WTC11 (cell line): ENCODE data around the gene DIRAS2. TPM values are rescaled to one million over a fixed set of nuclear protein-coding genes. Genes with fewer than 3 reads are reported as not detected.

Experiments used
- ATAC-seq: fragments of 200-7000 bp; cut with Tn5 transposase; 2 replicates; pipeline ENCODE4 v1.10.0; 2021; ENCODE audit warnings: mild to moderate bottlenecking, moderate library complexity
- CTCF ChIA-PET: fragments of 300-600 bp; sonication (Branson Sonifier 250); formaldehyde crosslinking; loops from one replicate; lab custom pipeline; 2021; ENCODE audit warnings: antibody characterized with exemption; lab: Charles Lee
- POLR2A ChIA-PET: fragments of 350-600 bp; sonication (Branson Sonifier 250); formaldehyde crosslinking; loops from one replicate; lab custom pipeline; 2021; ENCODE audit warnings: antibody characterized with exemption; lab: Charles Lee
- DNase-seq: peaks from one replicate; pipeline ENCODE4 v3.0.0; 2021; ENCODE audit warnings: low spot score
- H3K27ac Mint-ChIP-seq: 2 replicates; pipeline ENCODE4 v1.8.0; 2021; ENCODE audit warnings: mixed read lengths
- H3K27me3 Mint-ChIP-seq: 2 replicates; pipeline ENCODE4 v1.8.0; 2021; ENCODE audit warnings: low read depth, mild to moderate bottlenecking, moderate library complexity, mixed read lengths
- H3K36me3 Mint-ChIP-seq: 2 replicates; pipeline ENCODE4 v1.8.0; 2021; ENCODE audit warnings: mixed read lengths
- H3K4me1 Mint-ChIP-seq: 2 replicates; pipeline ENCODE4 v1.8.0; 2022; ENCODE audit warnings: mixed read lengths
- H3K4me3 Mint-ChIP-seq: 2 replicates; pipeline ENCODE4 v1.8.0; 2021; ENCODE audit warnings: mild to moderate bottlenecking, moderate library complexity, mixed read lengths
- H3K9me3 Mint-ChIP-seq: 2 replicates; pipeline ENCODE4 v1.8.0; 2021; ENCODE audit warnings: mixed read lengths
- ATF6 ChIP-seq: sonication (generic); formaldehyde crosslinking; IDR thresholded peaks from 2 replicates; pipeline ENCODE4 v1.8.1; 2023; ENCODE audit warnings: mild to moderate bottlenecking, missing genetic modification reagents
- CBFB ChIP-seq: sonication (generic); formaldehyde crosslinking; IDR thresholded peaks from 2 replicates; pipeline ENCODE4 v1.8.1; 2022; ENCODE audit warnings: mild to moderate bottlenecking, low read depth, missing genetic modification reagents
- CREB1 ChIP-seq: sonication (generic); formaldehyde crosslinking; IDR thresholded peaks from 2 replicates; pipeline ENCODE4 v1.8.0; 2023; ENCODE audit warnings: mild to moderate bottlenecking, missing genetic modification reagents
- E2F4 ChIP-seq: sonication (generic); formaldehyde crosslinking; IDR thresholded peaks from 2 replicates; pipeline ENCODE4 v1.8.1; 2022; ENCODE audit warnings: low read depth, mild to moderate bottlenecking, moderate library complexity, missing genetic modification reagents, borderline replicate concordance
- ERG ChIP-seq: fragments of 250-450 bp; sonication (Bioruptor Pico); IDR thresholded peaks from 2 replicates; pipeline ENCODE4 v1.8.0; 2021; ENCODE audit warnings: mild to moderate bottlenecking
- ETV6 ChIP-seq: sonication (generic); formaldehyde crosslinking; IDR thresholded peaks from 2 replicates; pipeline ENCODE4 v1.8.1; 2022; ENCODE audit warnings: mild to moderate bottlenecking, missing genetic modification reagents
- FOXJ3 ChIP-seq: sonication (generic); formaldehyde crosslinking; IDR thresholded peaks from 2 replicates; pipeline ENCODE4 v1.9.0; 2021; ENCODE audit warnings: missing genetic modification reagents, mild to moderate bottlenecking, borderline replicate concordance
- FOXK1 ChIP-seq: sonication (generic); formaldehyde crosslinking; IDR thresholded peaks from 2 replicates; pipeline ENCODE4 v1.8.0; 2022; ENCODE audit warnings: mild to moderate bottlenecking, moderate library complexity, missing genetic modification reagents
- IRF1 ChIP-seq: sonication (generic); formaldehyde crosslinking; IDR thresholded peaks from 2 replicates; pipeline ENCODE4 v1.8.0; 2023; ENCODE audit warnings: missing genetic modification reagents
- MLX ChIP-seq: sonication (generic); formaldehyde crosslinking; IDR thresholded peaks from 2 replicates; pipeline ENCODE4 v1.8.1; 2023; ENCODE audit warnings: mild to moderate bottlenecking, missing genetic modification reagents, moderate library complexity
- PRDM15 ChIP-seq: sonication (generic); formaldehyde crosslinking; IDR thresholded peaks from 2 replicates; pipeline ENCODE4 v1.8.0; 2022; ENCODE audit warnings: missing genetic modification reagents
- PRRX2 ChIP-seq: fragments of 250-450 bp; sonication (Bioruptor Pico); IDR thresholded peaks from 2 replicates; pipeline ENCODE4 v1.8.0; 2021; ENCODE audit warnings: mild to moderate bottlenecking
- SMAD4 ChIP-seq: sonication (generic); formaldehyde crosslinking; IDR thresholded peaks from 2 replicates; pipeline ENCODE4 v1.8.0; 2022; ENCODE audit warnings: mild to moderate bottlenecking, missing genetic modification reagents
- TP53 ChIP-seq: sonication (generic); formaldehyde crosslinking; IDR thresholded peaks from 2 replicates; pipeline ENCODE4 v1.8.1; 2023; ENCODE audit warnings: mild to moderate bottlenecking, missing genetic modification reagents
- ZBTB43 ChIP-seq: sonication (generic); formaldehyde crosslinking; IDR thresholded peaks from 2 replicates; pipeline ENCODE4 v1.8.1; 2023; ENCODE audit warnings: mild to moderate bottlenecking, missing genetic modification reagents
- ZNF121 ChIP-seq: sonication (generic); formaldehyde crosslinking; IDR thresholded peaks from 2 replicates; pipeline ENCODE4 v1.8.0; 2023; ENCODE audit warnings: missing genetic modification reagents
- ZNF232 ChIP-seq: sonication (generic); formaldehyde crosslinking; IDR thresholded peaks from 2 replicates; pipeline ENCODE4 v1.8.0; 2022; ENCODE audit warnings: mild to moderate bottlenecking, missing genetic modification reagents
- ZNF263 ChIP-seq: sonication (generic); formaldehyde crosslinking; IDR thresholded peaks from 2 replicates; pipeline ENCODE4 v1.8.1; 2022; ENCODE audit warnings: low read depth, mild to moderate bottlenecking, moderate library complexity, missing genetic modification reagents
- total RNA-seq: library from RNA; stranded (reverse); gene quantifications from 3 replicates; pipeline ENCODE4 v1.2.3, GENCODE V29; 2021

DIRAS2 gene
- total RNA-seq, 1 experiment from 2014 or later = 0.35 TPM

- no peak for DNase-seq
- no peak overlapping the region for H3K4me3 Mint-ChIP-seq
- TF ChIP-seq CBFB (CRISPR knock-in tag) = no peak
- no peak for TF ChIP-seq FOXJ3 (CRISPR knock-in tag)
- TF ChIP-seq ERG = no peak
- no peak for TF ChIP-seq ZNF232 (CRISPR knock-in tag)
- TF ChIP-seq FOXK1 (CRISPR knock-in tag) = no peak
- no peak for TF ChIP-seq ZBTB43 (CRISPR knock-in tag)
- no peak for TF ChIP-seq PRDM15 (CRISPR knock-in tag)
- TF ChIP-seq PRRX2 (CRISPR knock-in tag) = no peak
- TF ChIP-seq MLX = no peak
- no peak for TF ChIP-seq ETV6 (CRISPR knock-in tag)
- peaks cover 7% of the 10 kb centered on the region for H3K36me3 Mint-ChIP-seq
- H3K4me1 Mint-ChIP-seq = peaks cover 10% of the 10 kb centered on the region; the same call in 1 of the 2 replicates
- H3K27me3 Mint-ChIP-seq = no peaks in the 10 kb centered on the region; the same call in none of the 2 replicates
- peaks cover 38% of the 10 kb centered on the region for H3K9me3 Mint-ChIP-seq
- ChIA-PET POLR2A (no interaction called here), CTCF (no interaction called here)
- ATAC-seq = no peak
- no peak overlapping the region for H3K27ac Mint-ChIP-seq
Observed at GRCh38 chr9:90684736-90685135, 42.1 kb upstream of the DIRAS2 start.

- Mint-ChIP-seq H3K9me3 (peaks cover 36% of the 10 kb centered on the region), H3K4me3 (no peak overlapping the region), H3K27ac (no peak overlapping the region), H3K4me1 (peaks cover 10% of the 10 kb centered on the region; the same call in 1 of the 2 replicates), H3K36me3 (peaks cover 7% of the 10 kb centered on the region), H3K27me3 (no peaks in the 10 kb centered on the region; the same call in none of the 2 replicates)
- ChIA-PET CTCF (no interaction called here), POLR2A (no interaction called here)
- ATAC-seq (no peak), DNase-seq (no peak)
- no peak for TF ChIP-seq TP53 (CRISPR knock-in tag)
- no peak for TF ChIP-seq CREB1 (CRISPR knock-in tag)
- TF ChIP-seq PRRX2 (CRISPR knock-in tag) = no peak
- TF ChIP-seq ZNF121 (CRISPR knock-in tag) = no peak
- no peak for TF ChIP-seq IRF1 (CRISPR knock-in tag)
- no peak for TF ChIP-seq E2F4 (CRISPR knock-in tag)
- TF ChIP-seq ZNF263 (CRISPR knock-in tag) = no peak
- TF ChIP-seq SMAD4 (CRISPR knock-in tag) = no peak
- TF ChIP-seq ATF6 (CRISPR knock-in tag) = no peak
Observed at GRCh38 chr9:90684106-90684505, 41.5 kb upstream of the DIRAS2 start.
